Ovary (tissue), 9 donors: Measurements from ENCODE around the gene SLC9A6. TPM values are rescaled to one million over a fixed set of nuclear protein-coding genes. Genes with fewer than 3 reads are reported as not detected.

Experiments used
- DNase-seq, 5 donors: peaks; one replicate each; pipeline ENCODE4 v3.0.0-alpha.2; 2019 to 2020
- H3K27ac ChIP-seq, 2 donors: fragments of 200-600 bp; one replicate each; pipeline versions ENCODE4 v1.5.1 to v1.8.0; 2019 to 2022
- H3K27me3 ChIP-seq: fragments of 200-600 bp; one replicate; pipeline ENCODE4 v1.8.0; 2022
- H3K36me3 ChIP-seq: fragments of 200-600 bp; sonication (generic); one replicate; pipeline ENCODE4 v1.5.1; 2019
- H3K4me1 ChIP-seq: one replicate; pipeline ENCODE4 v1.8.1; 2013; ENCODE audit warnings: mild to moderate bottlenecking, moderate library complexity; ENCODE audit not compliant: insufficient read depth
- H3K4me3 ChIP-seq: fragments of 200-600 bp; sonication (generic); one replicate; pipeline ENCODE4 v1.5.1; 2017
- H3K9me3 ChIP-seq, 2 donors: fragments of 200-600 bp in 1 of 2; sonication (generic) in 1 of 2; one replicate each; pipeline versions ENCODE4 v1.5.1 to v1.8.1; 2013 to 2019; ENCODE audit warnings: mild to moderate bottlenecking in 1 of 2, moderate library complexity in 1 of 2
- CTCF ChIP-seq, 3 donors: fragments of 450-650 bp in 2 of 3; fragments of 200-600 bp in 1 of 3; IDR thresholded peaks; one replicate each; pipeline versions ENCODE4 v1.5.1 to v1.8.0; 2016 to 2022; ENCODE audit warnings: antibody characterized with exemption in 3 of 3, mild to moderate bottlenecking in 1 of 3
- EP300 ChIP-seq: sonication (generic); formaldehyde crosslinking; IDR thresholded peaks from one replicate; pipeline ENCODE4 v1.6.1; 2017; ENCODE audit warnings: antibody characterized with exemption
- POLR2A ChIP-seq: fragments of 450-650 bp; IDR thresholded peaks from one replicate; pipeline ENCODE4 v1.6.1; 2017; ENCODE audit warnings: antibody characterized with exemption, mild to moderate bottlenecking, moderate library complexity
- WGBS, 3 donors: extraction: QIAGEN DNeasy Blood & Tissue Kit in 1 of 3; methylation state at CpG; one replicate each; pipeline versions ENCODE4 v1.1.5 to v1.1.7; 2013 to 2017; 5-methylcytosine and 5-hydroxymethylcytosine counted together
- intact Hi-C, 4 donors: fragments of 100-400 bp; cut with DNase I; formaldehyde crosslinking; loops; one replicate each; pipeline versions ENCODE4 v1.11.0 to v1.15.1; 2022 to 2023
- polyA plus RNA-seq, 2 donors: library from polyadenylated mRNA; stranded (reverse); fragments of 200-250 nt in 1 of 2; fragments of 350-450 nt in 1 of 2; fragmentation: Illumina TruSeq in 1 of 2; extraction: RNeasy Lipid Tissue Mini Kit (QIAGEN cat#74804) in 1 of 2; gene quantifications; one replicate each; pipeline ENCODE4 v1.2.3, GENCODE V29; 2013 to 2014
- total RNA-seq, 7 donors: library from RNA; depleted of rRNA in 2 of 7; stranded (reverse); fragments of >200 nt in 2 of 7; fragmentation: NEBNext Ultra II Directional in 3 of 7; extraction: Animal tissue kit (Norgen Biotek cat#: 25700) in 3 of 7; gene quantifications; one replicate each; pipeline versions ENCODE4 v1.1.0 to v1.2.4, GENCODE V29; 2016 to 2023
- donor health status: DM: no; HTN: no; CAD: no; lungs with moderate emphysema.
- donor health status: DM: no; HTN: no; CAD: no.
- donor health status: Bipolar disorder and iron deficiency.
- donor health status: DM: yes; HTN: yes; CAD: no.
- donor health status: DM: no; HTN: no; CAD: no.
- donor health status: DM: yes; HTN: yes; CAD: no.

Gene SLC9A6
- total and polyA plus RNA-seq, 9 donors: 9.2 to 18.6 (median 12.7) TPM

- TF ChIP-seq CTCF (IDR thresholded peaks at IDR 0.05) (no peak), POLR2A (no peak), EP300 (no peak)
- Histone ChIP-seq H3K9me3 (no peaks in the 10 kb centered on the region), H3K4me3 (no peak overlapping the region), H3K36me3 (no peaks in the 10 kb centered on the region), H3K4me1 (no peaks in the 10 kb centered on the region), H3K27ac (no peak overlapping the region), H3K27me3 (no peaks in the 10 kb centered on the region)
- no peak for DNase-seq
- intact Hi-C loops: no loop called here
- 87 to 88% (median 87%) methylated on average over 5 of the region's 5 CpGs for WGBS, 3 donors
These were observed 76.5 kb downstream of the SLC9A6 start for GRCh38 chrX:136061696-136062095.

DNA sequence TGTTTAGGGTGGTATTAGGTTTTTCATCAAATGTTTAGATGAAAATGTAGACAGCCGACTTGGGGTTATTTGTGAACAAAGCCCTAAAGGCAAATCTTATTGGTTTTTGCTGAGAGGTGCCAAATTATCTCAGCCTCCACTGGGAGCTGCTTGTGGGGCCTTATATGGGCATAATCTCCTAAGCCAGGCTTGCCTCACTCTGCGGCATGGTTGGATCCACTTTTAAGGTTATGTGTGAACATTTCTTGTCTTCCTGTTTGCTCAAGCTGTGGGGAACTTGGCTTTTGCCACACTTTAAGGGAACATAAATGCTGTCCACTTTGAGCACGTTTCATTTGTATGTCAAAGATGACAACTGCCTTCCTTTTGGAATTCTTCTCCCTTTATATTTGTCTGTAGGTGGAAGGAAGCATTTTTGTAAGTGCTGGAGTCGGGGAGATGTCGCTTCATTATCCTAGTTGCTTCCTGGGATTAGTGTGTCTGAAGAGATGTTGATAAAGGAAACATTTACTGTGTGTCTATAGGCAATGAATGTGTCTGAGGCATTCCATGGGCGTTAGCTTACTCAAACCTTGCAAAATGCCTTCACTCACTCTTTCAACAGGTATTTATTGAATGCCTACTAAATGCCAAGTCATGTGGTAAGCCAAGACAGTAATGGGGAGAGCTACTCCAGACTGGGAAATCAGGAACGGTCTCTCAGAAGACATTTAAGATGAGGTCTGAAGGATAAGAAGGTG lies 78.3 kb downstream of the SLC9A6 start:
- Histone ChIP-seq H3K4me1 (no peaks in the 10 kb centered on the region), H3K9me3 (no peaks in the 10 kb centered on the region), H3K36me3 (no peaks in the 10 kb centered on the region), H3K4me3 (no peak overlapping the region), H3K27me3 (no peaks in the 10 kb centered on the region), H3K27ac (no peak overlapping the region)
- 59 to 67% (median 63%) methylated on average over 7 of the region's 7 CpGs for WGBS, 3 donors
- no peak for DNase-seq
- no peak for TF ChIP-seq POLR2A
- no peak for TF ChIP-seq EP300
- no peak for TF ChIP-seq CTCF (IDR thresholded peaks at IDR 0.05)
- intact Hi-C loops: no loop called here

GRCh38 chrX:136064661-136065043 lies 79.4 kb downstream of the SLC9A6 start:
- Histone ChIP-seq H3K4me3 (no peak overlapping the region), H3K27ac (no peak overlapping the region)
- intact Hi-C loops: no loop called here

DNA sequence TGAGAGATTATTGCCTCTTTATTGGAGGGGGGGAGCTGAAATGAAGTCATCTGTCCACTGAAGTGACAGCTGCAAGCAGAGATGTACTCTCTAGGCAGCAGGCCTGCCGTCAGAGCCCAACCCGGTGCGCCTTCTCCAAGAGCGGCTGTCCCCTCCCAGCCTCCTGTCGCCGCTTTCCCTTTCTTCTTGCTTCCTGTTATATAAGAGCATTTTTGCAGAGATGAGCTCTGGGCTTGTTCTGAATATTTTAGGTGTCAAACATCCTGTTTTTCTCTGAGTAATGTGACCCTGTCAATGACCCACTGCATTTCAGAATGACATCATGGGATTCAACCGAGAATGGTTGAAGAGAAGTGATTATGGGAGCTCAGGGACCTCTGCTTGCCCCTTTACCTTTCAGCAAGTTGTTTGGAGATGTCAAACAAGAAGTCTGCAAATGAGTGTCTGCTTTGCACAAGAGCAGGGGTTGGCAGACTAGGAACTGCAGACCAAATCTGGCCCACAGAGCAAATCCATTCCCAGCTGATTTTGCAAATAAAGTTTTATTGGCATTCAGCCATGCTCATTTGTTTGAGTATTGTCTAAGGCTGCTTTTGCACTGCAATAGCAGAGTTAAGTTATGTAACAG lies 79.9 kb downstream of the SLC9A6 start:
- TF ChIP-seq EP300 (no peak), CTCF (IDR thresholded peaks at IDR 0.05) (no peak), POLR2A (no peak)
- intact Hi-C loops: no loop called here
- no peak overlapping the region for H3K27ac ChIP-seq

More at GRCh38 chrX:136064661-136065043, 79.4 kb downstream of the SLC9A6 start:
- no peak for TF ChIP-seq POLR2A
- no peak for TF ChIP-seq CTCF (IDR thresholded peaks at IDR 0.05)
- TF ChIP-seq EP300: no peak
- Histone ChIP-seq H3K27me3 (no peaks in the 10 kb centered on the region), H3K36me3 (no peaks in the 10 kb centered on the region), H3K9me3 (no peaks in the 10 kb centered on the region), H3K4me1 (no peaks in the 10 kb centered on the region)
- DNase-seq: no peak
- 31 to 48% (median 39%) methylated on average over 3 of the region's 3 CpGs for WGBS, 3 donors

More for the DNA sequence above, 79.9 kb downstream of the SLC9A6 start:
- Histone ChIP-seq H3K4me1 (no peaks in the 10 kb centered on the region), H3K27me3 (no peaks in the 10 kb centered on the region), H3K36me3 (no peaks in the 10 kb centered on the region), H3K9me3 (no peaks in the 10 kb centered on the region), H3K4me3 (no peak overlapping the region)
- DNase-seq: no peak
- WGBS, 3 donors: 37 to 43% (median 38%) methylated on average over 7 of the region's 7 CpGs
